ENCODE results near the gene ASNS. TPM values are rescaled to one million over a fixed set of nuclear protein-coding genes. Genes with fewer than 3 reads are reported as not detected.

ASNS gene
- total RNA-seq, 1 donor = 119 TPM

DNA sequence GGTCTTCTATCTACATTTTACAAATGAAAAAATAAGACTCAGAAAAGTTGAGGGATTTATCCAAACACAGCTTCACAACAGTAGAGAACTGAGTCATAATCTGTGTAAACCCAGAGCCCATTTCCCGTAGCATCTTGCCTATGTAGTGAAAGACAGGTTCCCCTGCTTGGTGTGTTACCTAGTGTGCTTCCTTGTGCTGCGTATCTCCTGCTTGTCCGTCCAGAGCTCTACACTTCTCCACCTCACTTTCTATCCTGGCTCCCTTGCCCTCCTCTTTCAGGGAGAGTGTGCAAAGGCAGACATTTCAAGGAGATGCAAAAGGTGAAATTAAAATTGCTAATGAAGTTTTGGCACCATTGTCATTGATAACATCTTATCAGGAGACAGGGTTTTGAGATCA is 1.4 kb upstream of the ASNS start:
- Histone ChIP-seq H3K4me1 (ENCODE audit: insufficient read depth, low read length) (peaks cover 7% of the 10 kb centered on the region), H3K9me3 (ENCODE audit: low read depth, low read length) (no peaks in the 10 kb centered on the region), H2AFZ (ENCODE audit: low read length) (no peak overlapping the region), H3K27ac (ENCODE audit: low read depth, low read length) (no peak overlapping the region), H3K27me3 (ENCODE audit: insufficient read depth, low read length) (no peaks in the 10 kb centered on the region), H4K20me1 (ENCODE audit: insufficient read depth, low read length) (no peaks in the 10 kb centered on the region), H3K4me3 (ENCODE audit: insufficient read depth, low read length) (no peak overlapping the region), H3K4me2 (ENCODE audit: insufficient read depth, low read length) (no peak overlapping the region), H3K36me3 (ENCODE audit: insufficient read depth, low read length) (peaks cover 6% of the 10 kb centered on the region), H3K79me2 (ENCODE audit: insufficient read depth, low read length) (peaks cover 4% of the 10 kb centered on the region)
- TF ChIP-seq, protein P1, sequence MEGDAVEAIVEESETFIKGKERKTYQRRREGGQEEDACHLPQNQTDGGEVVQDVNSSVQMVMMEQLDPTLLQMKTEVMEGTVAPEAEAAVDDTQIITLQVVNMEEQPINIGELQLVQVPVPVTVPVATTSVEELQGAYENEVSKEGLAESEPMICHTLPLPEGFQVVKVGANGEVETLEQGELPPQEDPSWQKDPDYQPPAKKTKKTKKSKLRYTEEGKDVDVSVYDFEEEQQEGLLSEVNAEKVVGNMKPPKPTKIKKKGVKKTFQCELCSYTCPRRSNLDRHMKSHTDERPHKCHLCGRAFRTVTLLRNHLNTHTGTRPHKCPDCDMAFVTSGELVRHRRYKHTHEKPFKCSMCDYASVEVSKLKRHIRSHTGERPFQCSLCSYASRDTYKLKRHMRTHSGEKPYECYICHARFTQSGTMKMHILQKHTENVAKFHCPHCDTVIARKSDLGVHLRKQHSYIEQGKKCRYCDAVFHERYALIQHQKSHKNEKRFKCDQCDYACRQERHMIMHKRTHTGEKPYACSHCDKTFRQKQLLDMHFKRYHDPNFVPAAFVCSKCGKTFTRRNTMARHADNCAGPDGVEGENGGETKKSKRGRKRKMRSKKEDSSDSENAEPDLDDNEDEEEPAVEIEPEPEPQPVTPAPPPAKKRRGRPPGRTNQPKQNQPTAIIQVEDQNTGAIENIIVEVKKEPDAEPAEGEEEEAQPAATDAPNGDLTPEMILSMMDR (IDR thresholded peaks at IDR 0.05; ENCODE audit: extremely low read depth, low read depth, low read length) = no peak
- DNase-seq (ENCODE audit: insufficient read length, low spot score, missing footprints) = no peak

DNA sequence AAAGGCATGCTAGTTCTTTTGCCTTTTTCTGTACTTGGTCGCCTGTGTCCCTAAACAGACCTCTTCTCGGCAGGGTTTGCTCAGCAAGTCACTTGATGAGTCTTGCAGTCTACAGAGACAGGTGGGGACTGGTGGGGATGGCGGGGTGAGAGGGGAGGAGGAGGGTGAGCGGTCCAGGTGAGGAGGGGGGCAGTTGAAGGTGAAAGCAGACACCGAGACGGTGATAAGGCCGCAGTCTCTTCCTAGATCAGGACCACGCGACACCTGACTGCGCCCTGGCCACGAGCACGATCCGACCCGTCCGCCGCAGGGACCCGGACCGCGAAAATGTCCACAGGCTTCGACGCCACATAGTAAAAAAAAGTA is 566 bp downstream of the ASNS start:
- no peaks in the 10 kb centered on the region for H4K20me1 ChIP-seq (ENCODE audit: insufficient read depth, low read length)
- no peak for DNase-seq (ENCODE audit: insufficient read length, low spot score, missing footprints)
- H2AFZ ChIP-seq (ENCODE audit: low read length) = peak overlapping the region; percentile 94
- H3K4me1 ChIP-seq (ENCODE audit: insufficient read depth, low read length) = peaks cover 7% of the 10 kb centered on the region
- H3K4me2 ChIP-seq (ENCODE audit: insufficient read depth, low read length) = peak overlapping the region; percentile 90
- H3K27ac ChIP-seq (ENCODE audit: low read depth, low read length) = peak overlapping the region; percentile 77
- peaks cover 4% of the 10 kb centered on the region for H3K79me2 ChIP-seq (ENCODE audit: insufficient read depth, low read length)
- TF ChIP-seq, protein P1 (IDR thresholded peaks at IDR 0.05; ENCODE audit: extremely low read depth, low read depth, low read length) = no peak
- H3K27me3 ChIP-seq (ENCODE audit: insufficient read depth, low read length) = no peaks in the 10 kb centered on the region
- H3K36me3 ChIP-seq (ENCODE audit: insufficient read depth, low read length) = peaks cover 7% of the 10 kb centered on the region
- peak overlapping the region; percentile 98 for H3K4me3 ChIP-seq (ENCODE audit: insufficient read depth, low read length)
- no peaks in the 10 kb centered on the region for H3K9me3 ChIP-seq (ENCODE audit: low read depth, low read length)

DNA sequence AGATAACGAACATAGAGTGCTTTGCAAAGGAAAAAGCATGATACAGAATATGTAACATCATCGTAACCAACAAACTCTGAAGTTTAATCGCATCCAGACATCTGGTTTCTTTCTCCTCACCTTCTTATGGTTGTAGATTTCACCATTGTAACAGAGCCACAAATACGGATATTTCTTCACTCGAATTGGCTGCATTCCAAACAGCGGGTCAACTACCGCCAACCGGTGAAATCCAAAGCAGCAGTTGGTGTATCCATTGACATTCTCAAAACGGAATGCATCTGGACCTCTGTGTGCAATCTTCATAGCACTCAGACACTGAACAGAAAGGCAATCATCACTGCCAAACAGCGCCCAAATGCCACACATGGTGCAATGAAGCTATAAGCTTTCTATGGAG is 3.4 kb downstream of the ASNS start:
- TF ChIP-seq, protein P1 (IDR thresholded peaks at IDR 0.05; ENCODE audit: extremely low read depth, low read depth, low read length) = no peak
- no peak overlapping the region for H3K4me3 ChIP-seq (ENCODE audit: insufficient read depth, low read length)
- H3K36me3 ChIP-seq (ENCODE audit: insufficient read depth, low read length) = peaks cover 7% of the 10 kb centered on the region
- no peaks in the 10 kb centered on the region for H4K20me1 ChIP-seq (ENCODE audit: insufficient read depth, low read length)
- no peaks in the 10 kb centered on the region for H3K9me3 ChIP-seq (ENCODE audit: low read depth, low read length)
- H3K4me2 ChIP-seq (ENCODE audit: insufficient read depth, low read length) = no peak overlapping the region
- H3K4me1 ChIP-seq (ENCODE audit: insufficient read depth, low read length) = peaks cover 7% of the 10 kb centered on the region
- H3K27ac ChIP-seq (ENCODE audit: low read depth, low read length) = no peak overlapping the region
- no peak overlapping the region for H2AFZ ChIP-seq (ENCODE audit: low read length)
- peaks cover 4% of the 10 kb centered on the region for H3K79me2 ChIP-seq (ENCODE audit: insufficient read depth, low read length)
- DNase-seq (ENCODE audit: insufficient read length, low spot score, missing footprints) = no peak
- no peaks in the 10 kb centered on the region for H3K27me3 ChIP-seq (ENCODE audit: insufficient read depth, low read length)

DNA sequence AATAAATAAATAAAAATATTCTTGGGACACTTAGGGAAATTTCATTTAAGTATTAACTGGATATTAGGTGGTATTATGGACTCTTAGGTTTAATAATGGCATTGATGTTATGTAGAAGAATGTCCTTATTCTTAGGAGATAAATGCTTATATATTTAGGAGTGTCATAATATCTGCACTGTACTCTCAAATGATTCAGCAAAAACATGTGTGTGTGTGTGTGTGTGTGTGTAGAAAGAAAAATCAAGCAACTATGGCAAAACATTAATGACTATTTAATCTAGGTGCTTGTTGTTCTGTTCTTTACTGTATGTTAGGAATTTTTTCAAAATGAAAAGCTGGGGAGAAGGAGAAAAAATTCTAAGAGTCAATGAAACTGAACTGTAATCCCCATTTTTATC is 3.9 kb downstream of the ASNS start:
- no peak overlapping the region for H3K4me3 ChIP-seq (ENCODE audit: insufficient read depth, low read length)
- H3K27me3 ChIP-seq (ENCODE audit: insufficient read depth, low read length) = no peaks in the 10 kb centered on the region
- H3K9me3 ChIP-seq (ENCODE audit: low read depth, low read length) = no peaks in the 10 kb centered on the region
- H3K4me2 ChIP-seq (ENCODE audit: insufficient read depth, low read length) = no peak overlapping the region
- no peak overlapping the region for H3K27ac ChIP-seq (ENCODE audit: low read depth, low read length)
- H4K20me1 ChIP-seq (ENCODE audit: insufficient read depth, low read length) = no peaks in the 10 kb centered on the region
- H3K79me2 ChIP-seq (ENCODE audit: insufficient read depth, low read length) = peaks cover 4% of the 10 kb centered on the region
- no peak overlapping the region for H2AFZ ChIP-seq (ENCODE audit: low read length)
- TF ChIP-seq, protein P1 (IDR thresholded peaks at IDR 0.05; ENCODE audit: extremely low read depth, low read depth, low read length) = no peak
- H3K36me3 ChIP-seq (ENCODE audit: insufficient read depth, low read length) = peaks cover 7% of the 10 kb centered on the region
- peaks cover 7% of the 10 kb centered on the region for H3K4me1 ChIP-seq (ENCODE audit: insufficient read depth, low read length)
- DNase-seq (ENCODE audit: insufficient read length, low spot score, missing footprints) = no peak

Measured in osteoblast (primary cell).